OCI-LY3 (cell line): ENCODE measurements around the gene USP28.

Source experiments
- H2AFZ ChIP-seq: fragments of 200-600, 300-600 bp; shearing (Covaris generic); 2 replicates; pipeline ENCODE4 v1.6.0; 2014; ENCODE audit warnings: antibody characterized with exemption, low read depth, low read length
- H3K27ac ChIP-seq: fragments of 200-600, 300-600 bp; sonication (generic); 2 replicates; pipeline ENCODE4 v1.5.1; 2014; ENCODE audit warnings: mild to moderate bottlenecking, low read length, moderate library complexity, mixed read lengths
- H3K27me3 ChIP-seq: fragments of 200-600, 300-600 bp; sonication (generic); 2 replicates; pipeline ENCODE4 v1.6.1; 2014; ENCODE audit warnings: low read depth, low read length, mixed read lengths
- H3K36me3 ChIP-seq: fragments of 200-600, 300-600 bp; sonication (generic); replicated peaks from 2 replicates; pipeline ENCODE3; 2014; ENCODE audit warnings: low read depth, low read length, mixed read lengths
- H3K4me1 ChIP-seq: fragments of 300-600, 200-600 bp; sonication (generic); 2 replicates; pipeline ENCODE4 v1.6.1; 2014; ENCODE audit warnings: low read length, mixed read lengths
- H3K4me2 ChIP-seq: fragments of 200-600, 300-600 bp; sonication (generic); 2 replicates; pipeline ENCODE4 v1.6.1; 2014; ENCODE audit warnings: low read length, mixed read lengths
- H3K4me3 ChIP-seq: fragments of 300-600, 200-600 bp; sonication (generic); 2 replicates; pipeline ENCODE4 v1.5.1; 2014; ENCODE audit warnings: antibody characterized with exemption, mild to moderate bottlenecking, low read length, moderate library complexity
- H3K79me2 ChIP-seq: fragments of 300-600, 200-600 bp; shearing (Covaris generic); 2 replicates; pipeline ENCODE4 v1.6.1; 2014; ENCODE audit warnings: mild to moderate bottlenecking, low read length, mixed read lengths
- H3K9ac ChIP-seq: fragments of 300-600, 200-600 bp; shearing (Covaris generic); 2 replicates; pipeline ENCODE4 v1.6.0; 2014; ENCODE audit warnings: mild to moderate bottlenecking, low read length, moderate library complexity
- H3K9me3 ChIP-seq: fragments of 200-600, 300-600 bp; shearing (Covaris generic); 2 replicates; pipeline ENCODE4 v1.6.1; 2014; ENCODE audit warnings: low read length, mixed read lengths; ENCODE audit not compliant: insufficient read depth
- H4K20me1 ChIP-seq: fragments of 200-600, 300-600 bp; sonication (generic); 2 replicates; pipeline ENCODE4 v1.6.1; 2016; ENCODE audit warnings: low read length, mixed read lengths; ENCODE audit not compliant: insufficient read depth
- CTCF ChIP-seq: fragments of 200-600, 300-600 bp; sonication (generic); IDR thresholded peaks from 2 replicates; pipeline ENCODE4 v1.5.1; 2014; ENCODE audit warnings: antibody characterized with exemption, low read length, low read depth
- EZH2phosphoT487 ChIP-seq: fragments of 200-600 bp; shearing (Covaris generic); IDR thresholded peaks from 2 replicates; pipeline ENCODE4 v1.6.1; 2018; ENCODE audit warnings: antibody characterized with exemption, mixed run types, low read depth

The USP28 gene

GRCh38 chr11:113865873-113866272, 9.5 kb downstream of the USP28 start:
- H3K9ac ChIP-seq = no peak overlapping the region
- H3K9me3 ChIP-seq = no peaks in the 10 kb centered on the region
- H3K4me1 ChIP-seq = no peaks in the 10 kb centered on the region
- H4K20me1 ChIP-seq = peaks cover 14% of the 10 kb centered on the region; the same call in 1 of the 2 replicates
- no peak overlapping the region for H2AFZ ChIP-seq
- peaks cover 13% of the 10 kb centered on the region for H3K36me3 ChIP-seq
- TF ChIP-seq EZH2phosphoT487 = no peak
- no peak for TF ChIP-seq CTCF
- no peak overlapping the region for H3K4me2 ChIP-seq
- H3K27ac ChIP-seq = no peak overlapping the region
- no peaks in the 10 kb centered on the region for H3K27me3 ChIP-seq
- H3K79me2 ChIP-seq = peaks cover 45% of the 10 kb centered on the region
- H3K4me3 ChIP-seq = no peak overlapping the region

- no peak overlapping the region for H3K9ac ChIP-seq
- H4K20me1 ChIP-seq = peaks cover 19% of the 10 kb centered on the region
- no peaks in the 10 kb centered on the region for H3K27me3 ChIP-seq
- H3K9me3 ChIP-seq = no peaks in the 10 kb centered on the region
- no peak overlapping the region for H3K27ac ChIP-seq
- H3K36me3 ChIP-seq = peaks cover 10% of the 10 kb centered on the region
- no peak overlapping the region for H3K4me2 ChIP-seq
- H2AFZ ChIP-seq = no peak overlapping the region
- H3K4me3 ChIP-seq = no peak overlapping the region
- peaks cover 46% of the 10 kb centered on the region for H3K79me2 ChIP-seq
- TF ChIP-seq CTCF (no peak), EZH2phosphoT487 (no peak)
- H3K4me1 ChIP-seq = no peaks in the 10 kb centered on the region
Observed at GRCh38 chr11:113864410-113864809, 11.0 kb downstream of the USP28 start.

GRCh38 chr11:113862435-113862834, 12.9 kb downstream of the USP28 start:
- H3K4me3 ChIP-seq = no peak overlapping the region
- H2AFZ ChIP-seq = no peak overlapping the region
- H3K9ac ChIP-seq = no peak overlapping the region
- no peak overlapping the region for H3K4me2 ChIP-seq
- no peaks in the 10 kb centered on the region for H3K9me3 ChIP-seq
- no peak overlapping the region for H3K27ac ChIP-seq
- peaks cover 47% of the 10 kb centered on the region for H3K79me2 ChIP-seq
- H3K27me3 ChIP-seq = no peaks in the 10 kb centered on the region
- TF ChIP-seq EZH2phosphoT487 = no peak
- TF ChIP-seq CTCF = no peak
- H3K36me3 ChIP-seq = peaks cover 5% of the 10 kb centered on the region
- H4K20me1 ChIP-seq = peaks cover 22% of the 10 kb centered on the region
- H3K4me1 ChIP-seq = no peaks in the 10 kb centered on the region

- Histone ChIP-seq H2AFZ (no peak overlapping the region), H3K9ac (no peak overlapping the region), H3K4me1 (no peaks in the 10 kb centered on the region), H3K27me3 (no peaks in the 10 kb centered on the region), H3K27ac (no peak overlapping the region), H3K4me2 (no peak overlapping the region), H3K9me3 (no peaks in the 10 kb centered on the region), H3K79me2 (peaks cover 50% of the 10 kb centered on the region), H3K4me3 (no peak overlapping the region), H4K20me1 (peaks cover 30% of the 10 kb centered on the region), H3K36me3 (no peaks in the 10 kb centered on the region)
- TF ChIP-seq EZH2phosphoT487 (no peak), CTCF (no peak)
Observed at GRCh38 chr11:113859665-113860064, 15.7 kb downstream of the USP28 start.
